Vagina (tissue), 2 donors: ENCODE measurements around the gene PBRM1.

Source experiments
- CTCF ChIP-seq, 3 experiments: fragments of 450-650 bp in 2 of 3; fragments of 200-600 bp in 1 of 3; sonication (generic) in 1 of 3; IDR thresholded peaks; one replicate each; pipeline ENCODE4 v1.5.1; 2017 to 2019; ENCODE audit warnings: antibody characterized with exemption in 3 of 3, mild to moderate bottlenecking in 2 of 3, moderate library complexity in 2 of 3
- POLR2A ChIP-seq, 2 donors: fragments of 450-650 bp; IDR thresholded peaks; one replicate each; pipeline ENCODE4 v1.6.1; 2017; ENCODE audit warnings: antibody characterized with exemption in 2 of 2, mild to moderate bottlenecking in 2 of 2, moderate library complexity in 2 of 2

GRCh38 chr3:52561028-52561747, 124.5 kb downstream of the PBRM1 start:
- TF ChIP-seq CTCF (IDR thresholded peaks at IDR 0.05) = no peak
- no peak for TF ChIP-seq POLR2A (IDR thresholded peaks at IDR 0.05)
